Uterus (tissue), 2 donors: Measurements from ENCODE around the gene C2orf49.
"Not testable (repeated sequence)": the region's sequence is repeated elsewhere in the genome, so short reads cannot be mapped to it uniquely, and the experiment has no call there.

ENCODE experiments used
- POLR2A ChIP-seq, 2 donors: fragments of 450-650 bp; IDR thresholded peaks; one replicate each; pipeline ENCODE4 v1.6.1; 2016; ENCODE audit warnings: antibody characterized with exemption in 2 of 2, mild to moderate bottlenecking in 1 of 2, moderate library complexity in 1 of 2
- TF ChIP-seq, protein P1 (sequence below), 4 experiments: fragments of 200-600 bp in 2 of 4; fragments of 450-650 bp in 2 of 4; sonication (generic) in 2 of 4; IDR thresholded peaks; one replicate each; pipeline ENCODE4 v1.5.1; 2016 to 2019; ENCODE audit warnings: antibody characterized with exemption in 4 of 4, mild to moderate bottlenecking in 2 of 4, moderate library complexity in 1 of 4

GRCh38 chr2:105327271-105327670 is 10.1 kb upstream of the C2orf49 start:
- TF ChIP-seq, protein P1, sequence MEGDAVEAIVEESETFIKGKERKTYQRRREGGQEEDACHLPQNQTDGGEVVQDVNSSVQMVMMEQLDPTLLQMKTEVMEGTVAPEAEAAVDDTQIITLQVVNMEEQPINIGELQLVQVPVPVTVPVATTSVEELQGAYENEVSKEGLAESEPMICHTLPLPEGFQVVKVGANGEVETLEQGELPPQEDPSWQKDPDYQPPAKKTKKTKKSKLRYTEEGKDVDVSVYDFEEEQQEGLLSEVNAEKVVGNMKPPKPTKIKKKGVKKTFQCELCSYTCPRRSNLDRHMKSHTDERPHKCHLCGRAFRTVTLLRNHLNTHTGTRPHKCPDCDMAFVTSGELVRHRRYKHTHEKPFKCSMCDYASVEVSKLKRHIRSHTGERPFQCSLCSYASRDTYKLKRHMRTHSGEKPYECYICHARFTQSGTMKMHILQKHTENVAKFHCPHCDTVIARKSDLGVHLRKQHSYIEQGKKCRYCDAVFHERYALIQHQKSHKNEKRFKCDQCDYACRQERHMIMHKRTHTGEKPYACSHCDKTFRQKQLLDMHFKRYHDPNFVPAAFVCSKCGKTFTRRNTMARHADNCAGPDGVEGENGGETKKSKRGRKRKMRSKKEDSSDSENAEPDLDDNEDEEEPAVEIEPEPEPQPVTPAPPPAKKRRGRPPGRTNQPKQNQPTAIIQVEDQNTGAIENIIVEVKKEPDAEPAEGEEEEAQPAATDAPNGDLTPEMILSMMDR (IDR thresholded peaks at IDR 0.05): not testable (repeated sequence)
- not testable (repeated sequence) for TF ChIP-seq POLR2A (IDR thresholded peaks at IDR 0.05)
